PC-9 (cell line): ENCODE results near the gene RAB11A. TPM values are rescaled to one million over a fixed set of nuclear protein-coding genes. Genes with fewer than 3 reads are reported as not detected.
A peak's percentile ranks its signal among the peaks of the same experiment; 100 is the strongest.

Experiments used
- BruUV-seq: library from RNA; stranded (reverse); fragments of 400-500 nt; replicated peaks from 2 replicates; lab custom pipeline; 2021; lab: Mats Ljungman, UMichigan
- CTCF ChIA-PET: fragments of 300-600 bp; sonication (Branson Sonifier 250); formaldehyde crosslinking; loops from one replicate; lab custom pipeline; 2022; ENCODE audit warnings: antibody characterized with exemption; lab: Charles Lee
- POLR2A ChIA-PET: fragments of 300-600 bp; sonication (Branson Sonifier 250); formaldehyde crosslinking; loops from one replicate; lab custom pipeline; 2022; ENCODE audit warnings: antibody characterized with exemption; ENCODE audit not compliant: unreplicated experiment; lab: Charles Lee
- DNase-seq, 2 experiments: peaks; one replicate each; pipeline versions ENCODE4 v3.0.0 to v3.0.0-alpha.2; 2015 to 2022; ENCODE audit warnings: mixed read lengths in 1 of 2
- H2AFZ ChIP-seq: fragments of 200-600 bp; sonication (generic); 2 replicates; pipeline ENCODE4 v1.8.1; 2017; ENCODE audit warnings: antibody characterized with exemption
- H3F3A ChIP-seq: fragments of 200-600 bp; sonication (generic); 2 replicates; pipeline ENCODE4 v1.8.1; 2017; ENCODE audit warnings: antibody characterized with exemption, mild to moderate bottlenecking, low read depth; ENCODE audit not compliant: insufficient read depth
- H3K27ac ChIP-seq: fragments of 200-600 bp; sonication (generic); 2 replicates; pipeline ENCODE4 v1.6.1; 2016; ENCODE audit warnings: mixed run types
- H3K27me3 ChIP-seq: fragments of 200-600 bp; sonication (generic); 2 replicates; pipeline ENCODE4 v1.6.1; 2016; ENCODE audit warnings: low read depth, mixed run types; ENCODE audit not compliant: insufficient read depth
- H3K36me3 ChIP-seq: fragments of 200-600 bp; sonication (generic); 2 replicates; pipeline ENCODE4 v1.6.1; 2016; ENCODE audit warnings: low read depth, mixed run types
- H3K4me1 ChIP-seq: fragments of 200-600 bp; sonication (generic); replicated peaks from 2 replicates; pipeline ENCODE4 v1.6.1; 2016; ENCODE audit warnings: mixed run types; ENCODE audit not compliant: insufficient read depth
- H3K4me2 ChIP-seq: fragments of 200-600 bp; sonication (generic); 2 replicates; pipeline ENCODE4 v1.6.1; 2017; ENCODE audit warnings: mixed run types
- H3K4me3 ChIP-seq: fragments of 200-600 bp; sonication (generic); 2 replicates; pipeline ENCODE4 v1.6.1; 2016; ENCODE audit warnings: mixed run types
- H3K79me2 ChIP-seq: fragments of 200-600 bp; sonication (generic); 2 replicates; pipeline ENCODE4 v1.6.1; 2017; ENCODE audit warnings: low read depth, mixed run types
- H3K9me2 ChIP-seq: fragments of 200-600 bp; sonication (generic); 2 replicates; pipeline ENCODE4 v1.8.1; 2017; ENCODE audit warnings: mild to moderate bottlenecking; ENCODE audit not compliant: insufficient read depth
- H3K9me3 ChIP-seq: fragments of 200-600 bp; sonication (generic); 2 replicates; pipeline ENCODE4 v1.8.1; 2016; ENCODE audit warnings: low read depth; ENCODE audit not compliant: insufficient read depth
- H4K20me1 ChIP-seq: fragments of 200-600 bp; sonication (generic); 2 replicates; pipeline ENCODE4 v1.8.1; 2017; ENCODE audit not compliant: insufficient read depth
- CTCF ChIP-seq: fragments of 200-600 bp; sonication (generic); conservative IDR thresholded peaks from 2 replicates; pipeline ENCODE4 v1.6.1; 2017; ENCODE audit warnings: mixed run types, antibody characterized with exemption, mild to moderate bottlenecking, moderate library complexity
- EZH2 ChIP-seq: fragments of 200-600 bp; sonication (generic); IDR thresholded peaks from 2 replicates; pipeline ENCODE4 v1.8.0; 2017; ENCODE audit warnings: antibody characterized with exemption, low read depth
- intact Hi-C: fragments of 100-400 bp; cut with micrococcal nuclease; formaldehyde crosslinking; loops from one replicate; pipeline ENCODE4 v1.10.0; 2022; ENCODE audit not compliant: unreplicated experiment
- total RNA-seq: library from RNA; stranded (reverse); gene quantifications from 2 replicates; pipeline ENCODE4 v1.2.3, GENCODE V29; 2021

Gene RAB11A
- total RNA-seq, 1 experiment from 2014 or later, result 233 TPM

- no TSS peak for BruUV-seq
- intact Hi-C loops, result no loop called here
- no peaks in the 10 kb centered on the region for H3K36me3 ChIP-seq
- H2AFZ ChIP-seq, result no peak overlapping the region
- TF ChIP-seq CTCF (no peak), EZH2 (no peak)
- CTCF ChIA-PET, result no interaction called here
- no peaks in the 10 kb centered on the region for H3K79me2 ChIP-seq
- no peak for DNase-seq
- no peaks in the 10 kb centered on the region for H3F3A ChIP-seq
- no peaks in the 10 kb centered on the region for H3K4me1 ChIP-seq
- POLR2A ChIA-PET, result no interaction called here
- H3K9me2 ChIP-seq, result no peaks in the 10 kb centered on the region
- H3K9me3 ChIP-seq, result no peaks in the 10 kb centered on the region
- H3K27ac ChIP-seq, result no peak overlapping the region
- H3K27me3 ChIP-seq, result no peaks in the 10 kb centered on the region
- no peak overlapping the region for H3K4me3 ChIP-seq
- no peak overlapping the region for H3K4me2 ChIP-seq
- H4K20me1 ChIP-seq, result no peaks in the 10 kb centered on the region
Observed at GRCh38 chr15:65851981-65852380, 17.3 kb upstream of the RAB11A start.

GRCh38 chr15:65856821-65857455 is 12.4 kb upstream of the RAB11A start:
- Histone ChIP-seq H3F3A (no peaks in the 10 kb centered on the region), H2AFZ (no peak overlapping the region), H3K9me3 (no peaks in the 10 kb centered on the region), H4K20me1 (no peaks in the 10 kb centered on the region), H3K36me3 (no peaks in the 10 kb centered on the region), H3K9me2 (no peaks in the 10 kb centered on the region), H3K79me2 (no peaks in the 10 kb centered on the region), H3K4me1 (no peaks in the 10 kb centered on the region), H3K27me3 (no peaks in the 10 kb centered on the region), H3K4me2 (no peak overlapping the region), H3K27ac (no peak overlapping the region), H3K4me3 (no peak overlapping the region)
- no TSS peak for BruUV-seq
- POLR2A ChIA-PET, result no interaction called here
- intact Hi-C loops, result loop anchor here (5.0 kb wide), 1 partner anchor 65 kb away; the partner anchor contains the start of gene DENND4A
- TF ChIP-seq CTCF (peak; percentile 80), EZH2 (no peak)
- CTCF ChIA-PET, result interaction anchor here (0.6 to 1.0 kb wide), 8 partner anchors 15 to 1975 kb away, joined by 3 to 7 read pairs (median 4); no protein-coding TSS in a partner anchor
- peak; percentile 44 to 59 for DNase-seq

DNA sequence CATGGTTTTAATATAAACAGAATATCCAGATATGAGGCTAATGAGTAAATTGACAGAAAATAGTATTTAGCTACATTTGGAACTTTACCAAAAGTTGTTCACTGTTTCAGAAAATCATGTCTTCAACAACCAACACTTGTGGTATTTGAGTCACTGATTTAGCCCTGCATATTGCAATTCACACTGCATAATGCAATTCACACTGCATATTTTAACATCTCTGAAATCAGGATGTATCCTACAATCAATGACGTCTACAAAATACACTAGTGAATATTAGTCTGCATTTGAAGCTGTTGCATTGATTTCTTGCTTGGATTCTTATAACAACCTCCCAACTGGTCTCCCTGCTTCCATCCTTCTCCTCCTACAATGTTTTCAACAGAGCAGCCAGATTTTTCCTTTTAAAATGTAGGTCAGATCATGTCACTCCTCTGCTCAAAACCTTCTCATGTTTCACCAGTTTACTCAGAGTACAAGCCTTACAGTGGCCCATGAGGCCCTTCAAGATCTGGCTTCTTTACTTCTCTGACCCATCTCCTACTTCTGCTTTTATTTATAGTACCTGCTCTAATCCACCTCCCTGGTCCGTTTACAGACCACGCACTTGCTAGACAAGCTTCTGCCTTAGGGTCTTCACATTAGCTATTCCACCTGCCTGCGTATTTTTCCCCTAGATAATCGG is 11.4 kb upstream of the RAB11A start:
- POLR2A ChIA-PET, result no interaction called here
- Histone ChIP-seq H4K20me1 (no peaks in the 10 kb centered on the region), H3K9me3 (no peaks in the 10 kb centered on the region), H3K4me3 (no peak overlapping the region), H3K4me2 (no peak overlapping the region), H2AFZ (no peak overlapping the region), H3K79me2 (no peaks in the 10 kb centered on the region), H3K27ac (no peak overlapping the region), H3K27me3 (no peaks in the 10 kb centered on the region), H3K9me2 (no peaks in the 10 kb centered on the region), H3K4me1 (no peaks in the 10 kb centered on the region), H3K36me3 (no peaks in the 10 kb centered on the region), H3F3A (no peaks in the 10 kb centered on the region)
- intact Hi-C loops, result loop anchor here (5.0 kb wide), 1 partner anchor 66 kb away; the partner anchor contains the start of gene DENND4A
- BruUV-seq, result no TSS peak
- CTCF ChIA-PET, result interaction anchor here (0.6 to 0.8 kb wide), 3 partner anchors 25 to 1976 kb away, joined by 3 to 7 read pairs (median 3); no protein-coding TSS in a partner anchor
- TF ChIP-seq EZH2 (no peak), CTCF (no peak)
- no peak for DNase-seq
